Raji (cell line): ENCODE data around the gene DHODH.
"Not testable (repeated sequence)": the region's sequence is repeated elsewhere in the genome, so short reads cannot be mapped to it uniquely, and the experiment has no call there.

ENCODE experiments used
- POLR2A ChIP-seq: IDR thresholded peaks from 2 replicates; pipeline ENCODE4 v1.6.1; 2011; ENCODE audit warnings: low read depth, low read length, control low read depth; ENCODE audit not compliant: insufficient read depth

DHODH gene

DNA sequence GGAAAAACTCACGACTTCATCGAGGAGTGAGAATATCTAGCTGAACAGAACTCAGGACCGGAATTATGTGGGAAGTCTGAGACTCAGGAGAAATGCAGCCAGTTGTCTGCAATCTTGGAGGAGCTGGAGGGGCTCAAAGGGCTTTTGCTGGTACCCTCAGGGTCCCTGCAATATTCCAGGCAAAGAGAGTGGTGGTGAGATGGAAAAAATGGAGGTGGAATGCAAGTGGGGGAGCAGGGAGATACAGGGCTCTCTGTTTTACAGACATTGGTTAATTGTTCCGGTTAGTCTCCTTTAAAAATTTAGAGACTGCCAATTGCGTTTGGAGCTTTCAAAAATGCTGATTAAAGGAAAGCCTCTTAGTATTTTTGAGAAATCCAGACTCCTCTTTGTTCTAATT lies 27.6 kb downstream of the DHODH start:
- TF ChIP-seq POLR2A, result no peak

DNA sequence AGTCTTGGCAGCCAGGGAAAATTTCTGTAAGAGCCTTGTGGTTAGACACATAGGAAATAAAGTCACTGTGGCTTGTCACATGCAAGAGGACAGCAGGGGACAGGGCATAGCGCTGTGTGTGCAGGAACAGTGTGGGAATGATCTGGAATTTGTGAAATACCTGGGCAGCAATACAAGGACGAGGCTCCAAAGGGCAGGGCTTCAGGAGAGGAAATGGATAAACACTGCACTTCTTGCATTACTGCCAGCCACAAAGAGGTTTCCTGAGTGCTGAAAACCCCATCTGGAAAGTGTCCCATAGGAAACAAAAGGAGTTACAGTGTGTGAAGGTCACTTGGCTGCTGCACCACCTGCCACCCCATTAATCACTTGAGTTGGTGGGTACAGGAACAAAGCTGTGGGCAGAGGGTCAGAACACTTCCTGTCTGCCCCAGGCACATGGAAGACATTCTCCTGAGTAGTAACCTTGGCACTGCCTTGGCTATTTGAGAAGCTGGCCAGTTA lies 33.7 kb downstream of the DHODH start:
- no peak for TF ChIP-seq POLR2A

DNA sequence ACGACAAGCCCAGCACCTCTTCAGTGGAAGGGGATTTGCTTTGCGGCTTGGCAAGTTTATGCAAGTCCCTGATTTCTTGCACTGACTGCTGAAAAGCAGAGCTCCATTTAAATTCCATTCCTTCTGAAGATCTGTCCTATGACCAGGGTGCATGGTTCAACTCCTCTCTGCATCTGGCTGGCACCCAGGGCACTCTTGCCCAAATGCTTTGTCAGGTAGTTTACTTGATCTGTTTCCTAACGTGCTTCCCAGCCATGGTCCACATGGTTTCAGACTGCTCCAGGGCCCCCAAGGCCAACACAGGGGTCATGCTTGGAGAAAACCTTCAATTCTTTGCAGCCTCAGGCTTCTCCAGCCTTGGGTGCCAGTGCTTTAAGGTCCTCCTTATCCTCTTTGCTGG lies 34.5 kb downstream of the DHODH start:
- no peak for TF ChIP-seq POLR2A

DNA sequence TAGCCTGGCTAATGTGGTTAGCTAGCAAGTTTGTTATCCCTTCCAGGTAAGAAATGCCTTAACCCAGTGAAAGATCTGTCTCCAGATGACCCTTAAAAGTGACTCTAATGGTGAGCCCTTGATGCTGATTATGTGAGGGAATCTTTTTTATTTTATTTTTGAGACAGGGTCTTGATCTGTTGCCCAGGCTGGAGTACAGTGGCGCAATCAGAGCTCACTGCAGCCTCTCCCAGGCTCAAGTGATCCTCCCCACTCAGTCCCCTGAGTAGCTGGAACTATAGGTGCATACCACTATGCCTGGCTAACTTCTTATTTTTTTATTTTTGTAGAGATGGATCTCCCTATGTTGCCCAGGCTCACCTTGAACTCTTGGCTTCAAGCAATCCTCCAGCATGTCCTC lies 35.0 kb downstream of the DHODH start:
- TF ChIP-seq POLR2A, result no peak

DNA sequence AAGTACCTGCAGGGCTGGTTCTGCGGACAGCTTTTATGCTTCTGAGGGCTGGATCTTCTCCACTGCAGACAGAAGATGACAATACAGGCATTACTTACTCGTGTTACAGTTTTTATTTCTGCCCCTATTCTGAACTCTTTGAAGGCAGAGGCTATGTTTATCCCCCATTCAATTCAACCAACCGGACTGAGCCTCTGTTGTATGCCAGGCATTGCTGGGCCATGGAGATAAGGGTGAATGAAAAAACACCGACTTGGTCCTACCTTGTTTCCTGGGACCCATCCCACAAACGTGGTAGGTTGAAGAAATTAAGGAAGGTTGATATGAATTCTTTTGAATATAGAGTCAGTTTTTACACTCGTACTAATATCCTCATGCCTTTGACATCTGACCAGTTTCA lies 35.8 kb downstream of the DHODH start:
- TF ChIP-seq POLR2A, result no peak

DNA sequence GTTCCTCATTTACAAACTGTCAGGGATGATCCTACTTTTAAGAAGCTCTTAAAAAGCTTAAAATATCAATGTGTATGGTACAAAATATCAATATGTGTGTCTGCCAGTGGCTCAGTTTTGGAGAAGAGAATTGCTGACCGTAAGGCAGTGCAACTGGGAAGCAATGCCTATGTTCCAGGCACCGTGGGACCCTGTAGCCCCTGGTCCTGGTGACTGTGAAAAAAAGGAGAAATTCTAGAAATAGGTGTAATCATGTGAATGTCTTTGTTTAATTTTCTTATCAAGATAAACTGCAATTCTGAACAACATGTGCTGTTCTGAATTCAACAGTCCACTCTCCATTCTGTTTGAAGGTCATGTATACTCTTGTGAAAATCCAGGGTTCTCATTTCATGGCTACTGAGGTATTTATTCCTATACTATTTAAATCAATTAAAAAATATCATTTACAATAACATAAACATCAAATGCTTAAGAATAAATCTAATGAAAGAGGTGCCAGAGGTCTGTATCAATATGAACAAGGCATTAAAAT lies 36.3 kb downstream of the DHODH start:
- no peak for TF ChIP-seq POLR2A

DNA sequence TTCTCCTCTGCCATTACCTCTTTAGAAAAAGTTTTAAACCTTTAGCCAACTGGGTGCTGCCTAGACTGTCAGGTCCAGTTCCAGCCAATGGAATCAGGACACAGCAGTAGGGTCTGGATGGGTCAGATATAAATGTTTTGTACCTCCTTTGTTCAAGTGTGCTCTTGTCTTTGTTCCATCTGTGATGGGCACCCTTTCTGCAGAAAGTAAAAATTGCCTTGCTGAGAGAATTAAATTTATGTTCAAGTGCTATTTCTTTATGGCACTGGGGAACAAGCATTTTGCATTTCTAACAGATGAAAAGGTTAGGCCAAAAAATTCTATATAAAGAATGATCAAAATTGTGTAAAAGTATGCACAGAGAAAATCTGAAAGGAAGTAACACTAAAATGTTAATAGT lies 40.6 kb downstream of the DHODH start:
- no peak for TF ChIP-seq POLR2A

DNA sequence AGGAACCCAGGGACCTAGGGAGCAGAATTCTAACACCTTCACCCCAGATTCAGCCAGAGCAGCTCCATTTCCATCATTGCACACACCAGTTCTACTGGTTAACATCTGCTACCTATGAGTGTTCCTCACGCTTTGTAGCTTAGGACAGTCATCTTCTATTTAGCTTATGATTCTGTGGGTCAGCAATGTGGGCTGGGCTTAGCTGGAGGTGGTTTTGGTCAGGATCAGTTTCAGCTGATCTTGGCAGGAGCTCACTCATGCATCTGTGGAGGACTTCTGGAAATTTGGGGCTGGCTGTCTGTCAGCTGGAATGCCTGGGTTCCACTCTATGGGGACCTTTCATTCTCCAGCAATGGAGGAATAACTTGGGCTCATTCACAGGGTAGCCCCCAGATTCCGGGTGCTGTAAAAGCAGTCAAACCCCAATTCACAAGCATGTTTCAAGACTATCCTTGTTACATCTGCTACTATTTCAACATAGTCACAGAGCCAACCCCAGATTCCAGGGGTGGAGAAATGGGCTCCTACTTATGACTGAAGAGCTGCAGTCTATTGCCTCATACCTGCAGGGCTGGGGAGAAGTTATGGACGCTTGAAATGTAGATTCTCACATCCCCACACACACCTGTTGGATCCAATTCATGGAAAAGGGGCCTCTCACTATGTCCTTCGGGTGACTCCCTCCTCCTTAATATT lies 42.4 kb downstream of the DHODH start:
- TF ChIP-seq POLR2A, result no peak

DNA sequence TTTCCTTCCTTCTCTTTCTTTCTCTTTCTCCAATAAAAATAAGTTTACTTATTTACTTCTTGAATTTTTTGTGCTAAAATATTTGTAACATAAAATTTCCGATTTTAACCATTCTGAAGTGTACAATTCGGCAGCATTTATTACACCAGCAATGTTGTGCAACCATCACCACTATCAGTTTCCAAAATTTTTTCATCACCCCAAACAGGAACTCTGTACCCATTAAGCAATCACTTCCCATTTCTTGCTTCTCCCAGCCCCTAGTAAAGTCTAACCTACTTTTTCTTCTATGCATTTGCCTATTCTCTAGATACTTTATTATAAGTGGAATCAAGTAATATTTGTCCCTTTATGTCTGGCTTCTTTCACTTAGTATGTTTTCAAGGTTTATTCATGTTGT lies 43.3 kb downstream of the DHODH start:
- no peak for TF ChIP-seq POLR2A

DNA sequence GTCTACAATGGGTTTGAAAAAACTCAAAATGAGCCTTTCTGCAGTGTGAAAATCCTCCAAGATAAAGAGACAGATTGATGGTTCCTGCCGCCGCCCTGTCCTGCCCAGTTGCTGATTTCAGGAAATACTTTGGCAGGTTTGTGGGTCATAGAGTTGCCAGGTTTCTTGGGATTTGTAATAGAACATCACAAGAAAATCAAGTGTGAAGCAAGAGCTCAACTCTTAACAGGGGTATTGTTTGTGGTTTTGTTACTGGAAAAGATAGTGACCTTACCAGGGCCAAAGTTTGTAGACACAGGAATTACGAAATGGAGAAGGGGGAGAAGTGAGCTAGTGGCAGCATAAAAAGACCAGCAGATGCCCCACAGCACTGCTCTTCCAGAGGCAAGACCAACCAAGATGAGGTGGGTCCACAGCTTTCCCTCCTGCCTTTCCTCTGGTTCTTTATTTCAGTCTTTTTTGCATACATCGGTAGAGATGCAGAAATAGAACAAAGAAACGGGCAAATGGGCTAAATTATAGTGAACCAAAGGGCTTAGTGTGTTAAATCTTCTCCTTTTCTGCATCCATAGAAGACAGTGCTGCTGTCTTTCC lies 45.8 kb downstream of the DHODH start, which contains the start of gene HP:
Gene HP (plus strand): TSS at position 252 of the 594 bp plus-strand sequence. CDS start 148 bp downstream, at position 400.
- not testable (repeated sequence) for TF ChIP-seq POLR2A

DNA sequence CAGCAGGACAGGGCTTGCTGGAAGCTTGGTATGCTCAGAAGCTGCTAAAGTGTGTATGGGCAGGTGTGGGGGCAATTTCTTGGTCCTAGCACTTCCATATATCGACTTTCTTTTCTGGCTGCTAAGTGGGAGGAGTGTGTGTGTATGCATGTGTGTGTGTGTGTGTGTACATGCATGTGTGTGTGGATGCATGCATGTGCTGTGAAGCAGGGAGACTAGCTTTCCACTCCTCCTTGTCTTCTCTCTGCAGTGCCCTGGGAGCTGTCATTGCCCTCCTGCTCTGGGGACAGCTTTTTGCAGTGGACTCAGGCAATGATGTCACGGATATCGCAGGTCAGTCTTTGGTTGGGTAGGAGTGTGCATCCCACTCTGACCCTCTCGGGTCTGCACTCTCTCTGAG lies 47.4 kb downstream of the DHODH start:
- no peak for TF ChIP-seq POLR2A

DNA sequence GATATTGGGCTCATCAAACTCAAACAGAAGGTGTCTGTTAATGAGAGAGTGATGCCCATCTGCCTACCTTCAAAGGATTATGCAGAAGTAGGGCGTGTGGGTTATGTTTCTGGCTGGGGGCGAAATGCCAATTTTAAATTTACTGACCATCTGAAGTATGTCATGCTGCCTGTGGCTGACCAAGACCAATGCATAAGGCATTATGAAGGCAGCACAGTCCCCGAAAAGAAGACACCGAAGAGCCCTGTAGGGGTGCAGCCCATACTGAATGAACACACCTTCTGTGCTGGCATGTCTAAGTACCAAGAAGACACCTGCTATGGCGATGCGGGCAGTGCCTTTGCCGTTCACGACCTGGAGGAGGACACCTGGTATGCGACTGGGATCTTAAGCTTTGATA lies 51.9 kb downstream of the DHODH start:
- TF ChIP-seq POLR2A, result no peak

DNA sequence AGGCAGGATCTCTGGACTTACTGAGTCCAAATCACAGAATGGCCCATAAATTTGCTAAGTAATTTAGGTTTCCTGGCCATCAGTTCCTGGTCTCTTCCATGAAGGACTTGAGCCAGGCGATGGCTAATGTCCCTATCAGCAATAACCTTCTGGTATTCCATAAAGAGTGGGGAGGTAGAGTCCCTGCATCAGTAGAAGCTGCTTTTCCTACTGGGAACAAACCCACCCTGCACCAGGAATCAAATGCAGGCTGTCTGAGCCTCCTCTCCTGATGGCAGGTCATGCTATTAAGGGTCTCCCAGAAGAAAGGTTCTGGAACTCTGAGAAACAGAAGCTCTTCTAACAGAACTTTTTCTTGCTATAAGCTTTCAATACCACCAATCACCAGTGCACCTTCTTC lies 53.0 kb downstream of the DHODH start:
- TF ChIP-seq POLR2A, result no peak

DNA sequence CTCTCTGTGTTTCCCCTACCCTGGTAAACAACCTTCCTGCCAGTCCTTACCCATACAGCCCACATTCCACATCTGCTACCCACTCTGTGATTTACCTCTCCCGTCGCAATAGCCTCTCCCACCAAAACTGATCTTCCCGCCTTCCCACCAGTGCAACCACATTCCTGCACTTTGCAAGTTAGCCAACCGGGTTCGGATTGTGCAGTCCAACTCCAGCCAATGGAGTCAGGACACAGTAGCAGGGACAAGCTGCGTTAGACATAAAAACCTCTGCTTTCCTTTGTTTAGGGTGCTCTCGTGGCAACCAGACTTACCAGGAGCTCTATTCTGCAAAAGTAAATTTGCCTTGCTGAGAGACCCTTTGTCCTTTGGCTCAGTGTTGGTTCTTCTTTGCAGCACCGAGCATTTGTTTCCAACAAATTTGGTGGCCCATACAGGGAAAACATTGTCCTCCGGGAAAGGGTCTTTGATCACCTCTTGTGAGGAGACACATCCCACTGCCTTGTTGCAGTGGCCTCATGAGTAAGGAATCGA lies 55.9 kb downstream of the DHODH start:
- TF ChIP-seq POLR2A, result no peak

DNA sequence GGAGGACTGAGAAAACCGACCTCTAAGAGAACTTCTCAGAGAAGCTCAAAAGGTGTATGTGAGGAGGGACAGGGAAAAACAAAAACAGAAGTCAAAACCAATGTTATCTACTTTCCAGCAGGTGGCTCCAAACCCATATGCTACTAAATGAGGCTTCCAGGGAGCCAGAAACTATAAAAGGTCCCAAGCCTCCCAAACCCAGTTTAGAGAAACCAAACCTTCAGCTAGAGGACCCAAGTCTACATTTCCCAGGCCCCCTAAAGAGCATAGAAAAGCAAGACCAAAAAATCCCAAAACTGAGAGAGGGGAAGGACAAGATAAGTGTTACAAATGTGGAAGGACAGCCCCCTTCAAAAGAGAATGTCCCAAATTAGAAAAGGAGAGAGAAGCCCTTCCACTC lies 58.2 kb downstream of the DHODH start:
- TF ChIP-seq POLR2A, result no peak

DNA sequence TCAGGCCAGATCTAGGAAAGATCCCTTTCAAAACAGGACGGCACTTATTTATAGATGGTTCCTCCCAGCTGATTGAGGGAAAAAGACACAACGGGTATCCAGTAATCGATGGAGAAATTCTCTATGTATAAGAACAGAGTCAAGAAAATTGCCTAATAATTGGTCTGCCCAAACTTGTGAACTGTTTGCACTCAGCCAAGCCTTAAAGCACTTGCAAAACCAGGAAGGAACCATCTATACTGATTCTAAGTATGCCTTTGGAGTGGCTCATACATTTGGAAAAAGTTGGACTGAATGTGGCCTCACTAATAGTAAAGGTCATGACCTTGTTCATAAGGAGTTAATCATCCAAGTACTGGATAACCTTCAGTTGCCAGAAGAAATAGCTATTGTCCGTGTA lies 60.4 kb downstream of the DHODH start:
- no peak for TF ChIP-seq POLR2A
